MM.1S (cell line): ENCODE measurements around the gene C19orf53.
A peak's percentile ranks its signal among the peaks of the same experiment; 100 is the strongest.

ENCODE experiments used
- DNase-seq: peaks from one replicate; pipeline ENCODE4 v3.0.0-alpha.2; 2015
- H2AFZ ChIP-seq: fragments of 300-600 bp; sonication (generic); 2 replicates; pipeline ENCODE4 v1.6.0; 2016; ENCODE audit warnings: antibody characterized with exemption, low read length
- H3F3A ChIP-seq: fragments of 300-600 bp; sonication (generic); 2 replicates; pipeline ENCODE4 v1.6.1; 2016; ENCODE audit warnings: mild to moderate bottlenecking, antibody characterized with exemption, low read length, moderate library complexity, mixed read lengths; ENCODE audit not compliant: insufficient read depth
- H3K27ac ChIP-seq: fragments of 300-600 bp; sonication (generic); 2 replicates; pipeline ENCODE4 v1.5.1; 2016; ENCODE audit warnings: mild to moderate bottlenecking, low read length
- H3K27me3 ChIP-seq: fragments of 300-600 bp; sonication (generic); replicated peaks from 2 replicates; pipeline ENCODE4 v1.6.0; 2016; ENCODE audit warnings: low read length; ENCODE audit not compliant: insufficient read depth
- H3K36me3 ChIP-seq: fragments of 300-600 bp; sonication (generic); replicated peaks from 2 replicates; pipeline ENCODE4 v1.6.1; 2016; ENCODE audit warnings: mild to moderate bottlenecking, low read length, mixed read lengths; ENCODE audit not compliant: insufficient read depth
- H3K4me1 ChIP-seq: fragments of 300-600 bp; sonication (generic); 2 replicates; pipeline ENCODE4 v1.6.1; 2016; ENCODE audit warnings: low read length, mixed read lengths
- H3K4me2 ChIP-seq: fragments of 300-600 bp; sonication (generic); 2 replicates; pipeline ENCODE4 v1.6.0; 2016; ENCODE audit warnings: low read depth, low read length
- H3K4me3 ChIP-seq: fragments of 300-600 bp; sonication (generic); 2 replicates; pipeline ENCODE4 v1.5.1; 2016; ENCODE audit warnings: low read length, mixed read lengths
- H3K79me2 ChIP-seq: fragments of 300-600 bp; sonication (generic); 2 replicates; pipeline ENCODE4 v1.6.1; 2016; ENCODE audit warnings: mixed run types, low read length, mixed read lengths
- H3K9ac ChIP-seq: fragments of 300-600 bp; sonication (generic); 2 replicates; pipeline ENCODE4 v1.6.1; 2016; ENCODE audit warnings: low read length, mixed read lengths
- H3K9me2 ChIP-seq: fragments of 300-600 bp; sonication (generic); replicated peaks from 2 replicates; pipeline ENCODE4 v1.6.1; 2016; ENCODE audit warnings: mild to moderate bottlenecking, low read length, mixed read lengths; ENCODE audit not compliant: insufficient read depth
- H3K9me3 ChIP-seq: fragments of 300-600 bp; sonication (generic); replicated peaks from 2 replicates; pipeline ENCODE4 v1.6.1; 2016; ENCODE audit warnings: mild to moderate bottlenecking, low read length, mixed read lengths; ENCODE audit not compliant: insufficient read depth
- H4K20me1 ChIP-seq: fragments of 300-600 bp; sonication (generic); 2 replicates; pipeline ENCODE4 v1.6.1; 2016; ENCODE audit warnings: mild to moderate bottlenecking, low read length, moderate library complexity, mixed read lengths; ENCODE audit not compliant: insufficient read depth
- EZH2 ChIP-seq: fragments of 300-600 bp; sonication (generic); optimal IDR thresholded peaks from 2 replicates; pipeline ENCODE3; 2017; ENCODE audit warnings: low read depth, mild to moderate bottlenecking, antibody characterized with exemption, low read length, mixed read lengths
- EZH2phosphoT487 ChIP-seq: fragments of 300-600 bp; sonication (generic); IDR thresholded peaks from 2 replicates; pipeline ENCODE4 v1.6.1; 2018; ENCODE audit warnings: antibody characterized with exemption, low read length
- TF ChIP-seq, protein P1 (sequence below): fragments of 300-600 bp; sonication (generic); IDR thresholded peaks from 2 replicates; pipeline ENCODE4 v1.5.1; 2016; ENCODE audit warnings: antibody characterized with exemption, low read length, mixed read lengths

C19orf53 gene

DNA sequence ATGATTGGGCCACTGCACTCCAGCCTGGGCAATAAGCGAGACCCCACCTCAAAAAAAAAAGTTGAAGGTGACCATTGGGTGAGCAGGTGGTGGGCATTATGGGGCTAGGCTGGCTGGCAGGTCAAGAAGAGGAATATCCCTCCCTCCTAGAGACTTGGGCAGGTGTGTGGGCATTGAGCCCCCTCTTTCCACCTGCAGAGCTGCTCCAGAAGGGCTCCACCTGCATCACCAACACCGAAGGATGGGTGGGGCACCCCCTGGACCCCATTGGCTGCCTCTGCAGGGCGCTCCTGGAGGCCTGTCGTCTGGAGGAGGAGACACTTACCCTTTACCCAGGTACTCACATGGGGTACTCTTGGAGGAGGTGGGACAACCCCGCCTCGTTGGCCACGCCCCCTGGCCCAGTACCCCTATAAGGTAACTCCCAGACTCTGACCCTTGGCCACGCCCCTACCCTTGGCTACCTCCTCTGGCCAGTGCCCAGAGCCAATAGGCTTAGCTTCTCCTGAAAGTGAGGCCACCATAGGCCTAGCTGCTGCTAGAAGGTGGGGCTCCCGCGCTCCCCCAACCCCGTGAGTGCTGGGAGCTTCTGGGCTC is 42.9 kb downstream of the C19orf53 start:
- Histone ChIP-seq H4K20me1 (no peaks in the 10 kb centered on the region), H3K4me2 (peak overlapping the region; percentile 96), H3K9me2 (no peaks in the 10 kb centered on the region), H3K27ac (peak overlapping the region; percentile 88), H3K9me3 (no peaks in the 10 kb centered on the region), H2AFZ (peak overlapping the region; percentile 72), H3K4me3 (peak overlapping the region; percentile 80), H3K4me1 (peaks cover 6% of the 10 kb centered on the region; the same call in 1 of the 2 replicates), H3K79me2 (0 out of 2 replicates have a peak, but pooled peaks cover 2% of the 10 kb centered on the region), H3K27me3 (no peaks in the 10 kb centered on the region), H3F3A (no peaks in the 10 kb centered on the region), H3K36me3 (no peaks in the 10 kb centered on the region), H3K9ac (peak overlapping the region; percentile 88)
- DNase-seq = peak; percentile 94
- TF ChIP-seq, protein P1, sequence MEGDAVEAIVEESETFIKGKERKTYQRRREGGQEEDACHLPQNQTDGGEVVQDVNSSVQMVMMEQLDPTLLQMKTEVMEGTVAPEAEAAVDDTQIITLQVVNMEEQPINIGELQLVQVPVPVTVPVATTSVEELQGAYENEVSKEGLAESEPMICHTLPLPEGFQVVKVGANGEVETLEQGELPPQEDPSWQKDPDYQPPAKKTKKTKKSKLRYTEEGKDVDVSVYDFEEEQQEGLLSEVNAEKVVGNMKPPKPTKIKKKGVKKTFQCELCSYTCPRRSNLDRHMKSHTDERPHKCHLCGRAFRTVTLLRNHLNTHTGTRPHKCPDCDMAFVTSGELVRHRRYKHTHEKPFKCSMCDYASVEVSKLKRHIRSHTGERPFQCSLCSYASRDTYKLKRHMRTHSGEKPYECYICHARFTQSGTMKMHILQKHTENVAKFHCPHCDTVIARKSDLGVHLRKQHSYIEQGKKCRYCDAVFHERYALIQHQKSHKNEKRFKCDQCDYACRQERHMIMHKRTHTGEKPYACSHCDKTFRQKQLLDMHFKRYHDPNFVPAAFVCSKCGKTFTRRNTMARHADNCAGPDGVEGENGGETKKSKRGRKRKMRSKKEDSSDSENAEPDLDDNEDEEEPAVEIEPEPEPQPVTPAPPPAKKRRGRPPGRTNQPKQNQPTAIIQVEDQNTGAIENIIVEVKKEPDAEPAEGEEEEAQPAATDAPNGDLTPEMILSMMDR = no peak

DNA sequence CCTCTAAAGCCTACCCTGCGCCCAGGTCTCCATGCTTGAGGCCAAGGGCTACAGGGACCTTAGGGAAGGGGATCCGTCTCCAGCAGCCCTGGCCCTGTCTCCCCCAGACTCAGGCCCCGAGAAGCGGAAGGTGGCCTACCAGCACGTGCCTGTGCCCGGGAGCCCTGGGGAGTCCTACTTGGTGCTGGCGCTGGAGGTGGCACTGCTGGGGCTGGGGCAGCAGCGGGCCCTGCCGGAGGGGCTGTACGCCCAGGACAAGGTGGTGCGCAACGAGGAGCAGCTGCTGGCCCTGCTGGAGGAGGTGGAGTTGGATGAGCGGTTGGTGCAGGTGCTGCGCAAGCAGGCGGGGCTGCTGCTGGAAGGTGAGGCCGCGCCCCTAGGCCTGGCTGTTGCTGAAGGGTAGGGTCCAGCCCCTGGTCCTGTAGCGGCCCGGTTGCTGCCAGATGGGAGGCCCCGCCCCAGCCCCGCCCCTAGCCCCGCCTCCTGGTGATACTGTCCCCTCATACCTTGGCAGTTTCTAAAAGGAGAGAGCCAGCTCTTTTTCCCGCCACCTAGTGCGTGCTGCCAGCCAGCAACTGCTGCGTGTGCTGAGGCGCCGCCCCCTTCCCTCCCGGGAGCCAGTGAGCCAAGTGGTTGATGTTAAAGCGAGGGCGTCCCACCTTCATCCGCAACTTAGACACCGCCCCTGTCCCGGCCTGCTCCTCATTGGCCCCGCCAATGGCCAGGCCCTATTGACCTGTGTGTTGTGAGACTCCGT is 43.5 kb downstream of the C19orf53 start:
- Histone ChIP-seq H3K79me2 (0 out of 2 replicates have a peak, but pooled peaks cover 2% of the 10 kb centered on the region), H3K27me3 (no peaks in the 10 kb centered on the region), H3F3A (no peaks in the 10 kb centered on the region), H3K27ac (peak overlapping the region; percentile 88), H3K9me3 (no peaks in the 10 kb centered on the region), H3K4me1 (peaks cover 6% of the 10 kb centered on the region; the same call in 1 of the 2 replicates), H3K4me3 (peak overlapping the region; percentile 80), H3K36me3 (no peaks in the 10 kb centered on the region), H4K20me1 (no peaks in the 10 kb centered on the region), H3K9me2 (no peaks in the 10 kb centered on the region), H3K4me2 (peak overlapping the region; percentile 96), H3K9ac (peak overlapping the region; percentile 88), H2AFZ (peak overlapping the region; percentile 84)
- TF ChIP-seq EZH2phosphoT487 (no peak), EZH2 (no peak)
- TF ChIP-seq, protein P1 = peak; percentile 14
- peak; percentile 99 for DNase-seq

DNA sequence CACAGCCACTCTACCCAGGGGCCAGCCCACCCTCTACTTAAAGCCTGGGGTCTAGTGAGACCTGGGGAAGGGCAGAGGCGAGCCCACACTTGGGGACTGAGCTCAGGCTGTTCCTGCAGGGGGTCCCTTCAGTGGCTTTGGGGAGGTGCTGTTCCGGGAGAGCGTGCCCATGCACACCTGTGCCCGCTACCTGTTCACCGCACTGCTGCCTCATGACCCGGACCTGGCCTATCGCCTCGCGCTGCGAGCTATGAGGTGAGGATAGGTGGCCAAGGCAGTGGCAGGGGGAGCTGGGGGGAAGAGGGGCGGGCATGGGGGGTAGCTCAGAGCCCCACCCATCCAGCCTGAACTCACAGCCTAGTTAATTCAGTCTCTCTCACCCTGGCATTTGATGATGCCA is 45.0 kb downstream of the C19orf53 start:
- H3K36me3 ChIP-seq = no peaks in the 10 kb centered on the region

More for the DNA sequence above, 45.0 kb downstream of the C19orf53 start:
- Histone ChIP-seq H3K27ac (no peak overlapping the region), H3K9me2 (no peaks in the 10 kb centered on the region), H3K9me3 (no peaks in the 10 kb centered on the region), H3K79me2 (0 out of 2 replicates have a peak, but pooled peaks cover 2% of the 10 kb centered on the region), H3F3A (no peaks in the 10 kb centered on the region), H4K20me1 (no peaks in the 10 kb centered on the region), H3K4me3 (no peak overlapping the region), H3K9ac (no peak overlapping the region), H3K27me3 (no peaks in the 10 kb centered on the region), H3K4me1 (peaks cover 6% of the 10 kb centered on the region; the same call in 1 of the 2 replicates), H3K4me2 (no peak overlapping the region), H2AFZ (no peak overlapping the region)
- no peak for DNase-seq
- TF ChIP-seq EZH2 (no peak), EZH2phosphoT487 (no peak)
- TF ChIP-seq, protein P1 = no peak
